ENCODE results near the gene HTR4.

DNA sequence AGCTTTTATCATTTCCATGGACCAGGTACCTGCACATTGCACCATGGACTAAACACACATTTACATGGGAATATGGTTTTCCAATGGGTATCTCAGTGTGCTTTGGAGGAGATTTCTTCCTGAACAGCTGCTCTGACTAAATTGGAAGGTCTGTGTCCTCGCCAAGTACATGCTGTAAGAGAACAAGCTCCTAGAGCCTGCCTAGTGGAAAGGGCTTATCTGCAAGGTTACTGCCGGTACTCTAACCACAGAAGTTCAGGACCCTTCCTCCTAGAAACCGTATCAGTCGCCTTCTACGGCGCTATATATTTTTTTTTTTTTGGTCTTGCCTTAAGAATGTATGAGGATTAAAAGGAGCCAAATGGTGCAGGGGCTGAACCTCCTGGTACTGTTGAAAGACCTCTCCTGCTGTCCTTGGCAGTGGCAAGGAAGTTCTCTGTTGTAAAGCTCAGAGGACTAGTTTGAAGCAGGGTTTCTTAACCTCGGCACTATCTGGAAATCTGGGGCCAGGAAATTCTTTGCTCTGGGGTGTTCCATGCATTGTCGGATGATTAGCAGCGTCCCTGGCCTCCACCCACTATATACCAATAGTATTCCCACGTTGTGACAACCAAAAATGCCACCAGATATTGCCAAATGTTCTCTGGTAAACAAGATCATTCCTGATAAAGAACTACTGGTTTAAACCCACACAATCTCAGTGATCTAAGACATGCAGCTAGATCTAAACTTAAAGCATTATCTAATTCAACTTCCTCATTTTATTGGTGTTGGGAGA lies 163.1 kb downstream of the HTR4 start:
- TF ChIP-seq, protein P1, sequence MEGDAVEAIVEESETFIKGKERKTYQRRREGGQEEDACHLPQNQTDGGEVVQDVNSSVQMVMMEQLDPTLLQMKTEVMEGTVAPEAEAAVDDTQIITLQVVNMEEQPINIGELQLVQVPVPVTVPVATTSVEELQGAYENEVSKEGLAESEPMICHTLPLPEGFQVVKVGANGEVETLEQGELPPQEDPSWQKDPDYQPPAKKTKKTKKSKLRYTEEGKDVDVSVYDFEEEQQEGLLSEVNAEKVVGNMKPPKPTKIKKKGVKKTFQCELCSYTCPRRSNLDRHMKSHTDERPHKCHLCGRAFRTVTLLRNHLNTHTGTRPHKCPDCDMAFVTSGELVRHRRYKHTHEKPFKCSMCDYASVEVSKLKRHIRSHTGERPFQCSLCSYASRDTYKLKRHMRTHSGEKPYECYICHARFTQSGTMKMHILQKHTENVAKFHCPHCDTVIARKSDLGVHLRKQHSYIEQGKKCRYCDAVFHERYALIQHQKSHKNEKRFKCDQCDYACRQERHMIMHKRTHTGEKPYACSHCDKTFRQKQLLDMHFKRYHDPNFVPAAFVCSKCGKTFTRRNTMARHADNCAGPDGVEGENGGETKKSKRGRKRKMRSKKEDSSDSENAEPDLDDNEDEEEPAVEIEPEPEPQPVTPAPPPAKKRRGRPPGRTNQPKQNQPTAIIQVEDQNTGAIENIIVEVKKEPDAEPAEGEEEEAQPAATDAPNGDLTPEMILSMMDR (IDR thresholded peaks at IDR 0.05; ENCODE audit: poor library complexity, severe bottlenecking): no peak
- TF ChIP-seq POLR2AphosphoS5 (IDR thresholded peaks at IDR 0.05) (no peak), EZH2 (IDR thresholded peaks at IDR 0.05; ENCODE audit: borderline replicate concordance, insufficient read depth, low read length, poor library complexity, severe bottlenecking) (no peak), EP300 (conservative IDR thresholded peaks at IDR 0.05; ENCODE audit: poor library complexity, severe bottlenecking) (no peak), MXI1 (conservative IDR thresholded peaks at IDR 0.05; ENCODE audit: poor library complexity, severe bottlenecking) (no peak), SMC3 (conservative IDR thresholded peaks at IDR 0.05; ENCODE audit: poor library complexity) (no peak)

Data from neural cell (in vitro differentiated cells).